ENCODE data around the gene CCNT1. TPM values are rescaled to one million over a fixed set of nuclear protein-coding genes. Genes with fewer than 3 reads are reported as not detected.

The CCNT1 gene
- total and polyA plus RNA-seq, 2 of the 13 experiments (the other 11 are each of a cell fraction or from before 2014, with no cell fraction given) = 18.0 to 28.2 TPM

DNA sequence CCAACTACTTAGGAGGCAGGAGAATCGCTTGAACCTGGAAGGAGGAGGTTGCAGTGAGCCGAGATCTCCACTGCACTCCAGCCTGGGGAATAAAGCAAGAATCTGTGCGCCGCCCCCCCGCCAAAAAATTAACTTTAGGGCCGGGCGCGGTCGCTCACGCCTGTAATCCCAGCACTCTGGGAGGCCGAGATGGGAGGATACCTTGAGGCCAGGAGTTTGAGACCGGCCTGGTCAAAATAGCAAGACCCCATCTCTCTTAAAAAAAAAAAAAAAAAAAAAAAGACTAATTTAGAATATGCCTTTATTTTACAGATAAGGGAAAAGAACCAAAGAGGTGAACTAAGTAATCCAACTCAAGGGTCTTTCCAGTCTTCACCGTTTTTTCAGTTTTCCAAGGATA lies 35.6 kb downstream of the CCNT1 start:
- no peak for FAIRE-seq

DNA sequence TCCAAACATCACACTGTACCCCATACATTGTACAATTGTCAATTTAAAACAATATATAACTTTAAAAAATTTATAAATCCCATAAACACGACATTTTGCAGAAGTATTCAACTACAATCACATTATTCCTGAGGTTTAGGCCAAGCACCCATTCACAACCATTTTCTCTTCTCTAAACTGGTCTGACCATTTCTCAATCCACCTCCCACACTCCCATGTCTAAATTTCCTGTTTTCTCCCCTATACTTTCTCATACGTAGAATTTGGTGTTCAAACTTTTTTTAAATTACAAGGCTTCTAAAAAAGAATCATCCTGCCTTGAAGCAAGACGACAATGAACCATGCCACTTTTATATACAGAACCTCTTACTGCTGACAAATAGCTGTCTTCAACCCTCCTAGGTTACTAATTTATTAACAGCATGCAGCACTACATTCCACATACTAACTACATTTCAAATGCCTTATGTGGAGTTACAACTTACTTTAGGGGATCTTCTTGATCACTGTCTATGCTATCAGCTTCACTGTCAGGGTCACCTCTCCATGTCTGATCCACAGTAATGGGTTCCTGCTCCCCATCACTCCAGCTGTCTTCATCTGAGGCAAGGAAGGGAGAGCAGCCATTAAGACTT lies 37.8 kb downstream of the CCNT1 start:
- intact Hi-C loops (cut with micrococcal nuclease; ENCODE audit: unreplicated experiment) (no loop called here), in situ Hi-C loops (cut with HindIII; ENCODE audit: extremely low pct_ligation_motif_present, low pct_unique_long_range_greater_than_20kb) (no loop called here)
- Histone ChIP-seq H4K20me1 (ENCODE audit: insufficient read depth, low read length) (peaks cover 11% of the 10 kb centered on the region; the same call in 1 of the 2 replicates), H3K4me2 (ENCODE audit: low read depth, low read length) (peak overlapping the region; percentile 63), H2AFZ (ENCODE audit: low read length) (no peak overlapping the region), H3K36me3 (replicated peaks in 1 of 2; ENCODE audit: control insufficient read depth in 1 of 2, insufficient read depth in 2 of 2, low read length in 2 of 2) (peaks cover 6 to 41% of the 10 kb centered on the region in 2 experiments; a peak in 3 of 5 replicates), H3K27ac (ENCODE audit: extremely low read length, insufficient read depth, low read length) (no peak overlapping the region), H3K27me3 (ENCODE audit: control insufficient read depth in 1 of 2, insufficient read depth in 2 of 2, low read length in 2 of 2) (no peaks in the 10 kb centered on the region; a peak in 2 of 5 replicates), H3K9ac (ENCODE audit: insufficient read depth, low read depth, low read length) (no peak overlapping the region), H3K79me2 (ENCODE audit: insufficient read depth, low read length) (peaks cover 70% of the 10 kb centered on the region), H3K4me3 (replicated peaks in 1 of 3; ENCODE audit: insufficient read depth in 1 of 3, low read depth in 2 of 3, low read length in 3 of 3) (peak overlapping the region in 2 of 3 experiments; percentile 17 to 46; a peak in 2 of 6 replicates), H3K4me1 (ENCODE audit: insufficient read depth, low read length) (peaks cover 45% of the 10 kb centered on the region), H3K9me3 (ENCODE audit: low read length) (no peaks in the 10 kb centered on the region)
- 80% methylated on average over 3 of the region's 3 CpGs for WGBS (ENCODE audit: low lambda C conversion rate)
- POLR2A ChIA-PET = no interaction called here
- FAIRE-seq = no peak
- no TSS peak for BruUV-seq (replicated peaks)
- DNase-seq (ENCODE audit: low spot score) = no peak
- ATAC-seq = no peak
- CTCF ChIA-PET (ENCODE audit: low intra/inter-chr PET ratio, low total read pairs) = no interaction called here
- no peak for TF ChIP-seq TARDBP (CRISPR knock-in tag; IDR thresholded peaks at IDR 0.05)
- no peak for TF ChIP-seq JARID2 (CRISPR knock-in tag; IDR thresholded peaks at IDR 0.05; ENCODE audit: insufficient replicate concordance)
- TF ChIP-seq, protein P1, sequence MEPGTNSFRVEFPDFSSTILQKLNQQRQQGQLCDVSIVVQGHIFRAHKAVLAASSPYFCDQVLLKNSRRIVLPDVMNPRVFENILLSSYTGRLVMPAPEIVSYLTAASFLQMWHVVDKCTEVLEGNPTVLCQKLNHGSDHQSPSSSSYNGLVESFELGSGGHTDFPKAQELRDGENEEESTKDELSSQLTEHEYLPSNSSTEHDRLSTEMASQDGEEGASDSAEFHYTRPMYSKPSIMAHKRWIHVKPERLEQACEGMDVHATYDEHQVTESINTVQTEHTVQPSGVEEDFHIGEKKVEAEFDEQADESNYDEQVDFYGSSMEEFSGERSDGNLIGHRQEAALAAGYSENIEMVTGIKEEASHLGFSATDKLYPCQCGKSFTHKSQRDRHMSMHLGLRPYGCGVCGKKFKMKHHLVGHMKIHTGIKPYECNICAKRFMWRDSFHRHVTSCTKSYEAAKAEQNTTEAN (CRISPR knock-in tag; conservative IDR thresholded peaks at IDR 0.05) = no peak
- TF ChIP-seq SPEN (CRISPR knock-in tag; IDR thresholded peaks at IDR 0.05; ENCODE audit: low read depth) = no peak
- TF ChIP-seq ZNF629 (CRISPR knock-in tag; conservative IDR thresholded peaks at IDR 0.05) = peak; percentile 49; the same call in 1 of the 2 replicates
- TF ChIP-seq, protein P2, sequence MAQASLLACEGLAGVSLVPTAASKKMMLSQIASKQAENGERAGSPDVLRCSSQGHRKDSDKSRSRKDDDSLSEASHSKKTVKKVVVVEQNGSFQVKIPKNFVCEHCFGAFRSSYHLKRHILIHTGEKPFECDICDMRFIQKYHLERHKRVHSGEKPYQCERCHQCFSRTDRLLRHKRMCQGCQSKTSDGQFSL (CRISPR knock-in tag; IDR thresholded peaks at IDR 0.05) = no peak
- no peak for TF ChIP-seq U2AF1 (optimal IDR thresholded peaks at IDR 0.05; ENCODE audit: low read depth, low read length)
- TF ChIP-seq ZNF12 (CRISPR knock-in tag; IDR thresholded peaks at IDR 0.05) = peak; percentile 92
- TF ChIP-seq SIN3B (IDR thresholded peaks at IDR 0.05; ENCODE audit: low read length) = no peak
- TF ChIP-seq XBP1 (CRISPR knock-in tag; IDR thresholded peaks at IDR 0.05) = no peak

More for the DNA sequence above, 35.6 kb downstream of the CCNT1 start:
- ChIA-PET POLR2A (no interaction called here), CTCF (ENCODE audit: low intra/inter-chr PET ratio, low total read pairs) (no interaction called here)
- peak overlapping the region; percentile 96 for H3K9ac ChIP-seq (ENCODE audit: insufficient read depth, low read depth, low read length)
- no peaks in the 10 kb centered on the region; a peak in 1 of 5 replicates for H3K27me3 ChIP-seq (ENCODE audit: control insufficient read depth in 1 of 2, insufficient read depth in 2 of 2, low read length in 2 of 2)
- BruUV-seq (replicated peaks) = no TSS peak
- H3K9me3 ChIP-seq (ENCODE audit: low read length) = no peaks in the 10 kb centered on the region
- TF ChIP-seq, protein P3, sequence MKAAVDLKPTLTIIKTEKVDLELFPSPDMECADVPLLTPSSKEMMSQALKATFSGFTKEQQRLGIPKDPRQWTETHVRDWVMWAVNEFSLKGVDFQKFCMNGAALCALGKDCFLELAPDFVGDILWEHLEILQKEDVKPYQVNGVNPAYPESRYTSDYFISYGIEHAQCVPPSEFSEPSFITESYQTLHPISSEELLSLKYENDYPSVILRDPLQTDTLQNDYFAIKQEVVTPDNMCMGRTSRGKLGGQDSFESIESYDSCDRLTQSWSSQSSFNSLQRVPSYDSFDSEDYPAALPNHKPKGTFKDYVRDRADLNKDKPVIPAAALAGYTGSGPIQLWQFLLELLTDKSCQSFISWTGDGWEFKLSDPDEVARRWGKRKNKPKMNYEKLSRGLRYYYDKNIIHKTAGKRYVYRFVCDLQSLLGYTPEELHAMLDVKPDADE (CRISPR knock-in tag; IDR thresholded peaks at IDR 0.05) = no peak
- no peak for TF ChIP-seq CHD2 (IDR thresholded peaks at IDR 0.05; ENCODE audit: low read depth, low read length)
- TF ChIP-seq MXD4 (CRISPR knock-in tag; IDR thresholded peaks at IDR 0.05) = no peak
- no peak for TF ChIP-seq NFYC (CRISPR knock-in tag; IDR thresholded peaks at IDR 0.05)
- TF ChIP-seq ZNF333 (CRISPR knock-in tag; IDR thresholded peaks at IDR 0.05; ENCODE audit: borderline replicate concordance) = no peak
- no peak for TF ChIP-seq BCL6 (CRISPR knock-in tag; IDR thresholded peaks at IDR 0.05)
- no peak for TF ChIP-seq TGIF2 (CRISPR knock-in tag; IDR thresholded peaks at IDR 0.05)
- TF ChIP-seq ATAD3A (CRISPR knock-in tag; IDR thresholded peaks at IDR 0.05) = no peak
- H3K27ac ChIP-seq (ENCODE audit: extremely low read length, insufficient read depth, low read length) = peak overlapping the region; percentile 93
- intact Hi-C loops (cut with micrococcal nuclease; ENCODE audit: unreplicated experiment) = no loop called here
- no peak overlapping the region for H2AFZ ChIP-seq (ENCODE audit: low read length)
- H3K4me1 ChIP-seq (ENCODE audit: insufficient read depth, low read length) = peaks cover 45% of the 10 kb centered on the region
- peaks cover 59% of the 10 kb centered on the region for H3K79me2 ChIP-seq (ENCODE audit: insufficient read depth, low read length)
- peaks cover 10% of the 10 kb centered on the region; the same call in 1 of the 2 replicates for H4K20me1 ChIP-seq (ENCODE audit: insufficient read depth, low read length)
- in situ Hi-C loops (cut with HindIII; ENCODE audit: extremely low pct_ligation_motif_present, low pct_unique_long_range_greater_than_20kb) = no loop called here
- no peak for DNase-seq (ENCODE audit: low spot score)
- peaks cover 4 to 29% of the 10 kb centered on the region in 2 experiments; a peak in 3 of 5 replicates for H3K36me3 ChIP-seq (replicated peaks in 1 of 2; ENCODE audit: control insufficient read depth in 1 of 2, insufficient read depth in 2 of 2, low read length in 2 of 2)
- ATAC-seq = no peak
- peak overlapping the region; percentile 89 for H3K4me2 ChIP-seq (ENCODE audit: low read depth, low read length)
- peak overlapping the region; percentile 82 to 91 (median 85) for H3K4me3 ChIP-seq (replicated peaks in 1 of 3; ENCODE audit: insufficient read depth in 1 of 3, low read depth in 2 of 3, low read length in 3 of 3)
- WGBS (ENCODE audit: low lambda C conversion rate) = 63% methylated on average over 13 of the region's 13 CpGs
